ENCODE results near the gene AMPD2. TPM values are rescaled to one million over a fixed set of nuclear protein-coding genes. Genes with fewer than 3 reads are reported as not detected.

Gene AMPD2
- total and polyA plus RNA-seq, 2 donors (not counting 3 experiments of a cell fraction or from before 2014, with no cell fraction given), result 69.4 TPM

- intact Hi-C loops (cut with micrococcal nuclease), result no loop called here
- Histone ChIP-seq H3K27me3 (ENCODE audit: control insufficient read depth in 2 of 2, insufficient read depth in 2 of 2, low read length in 2 of 2) (no peaks in the 10 kb centered on the region), H3K9ac (replicated peaks; ENCODE audit: extremely low read depth, insufficient read depth, low read length) (no peak overlapping the region), H2AFZ (ENCODE audit: low read depth, low read length) (no peak overlapping the region), H4K20me1 (replicated peaks; ENCODE audit: control insufficient read depth, extremely low read depth, insufficient read depth, low read length) (no peaks in the 10 kb centered on the region), H3K9me3 (replicated peaks; ENCODE audit: control insufficient read depth, insufficient read depth, low read length) (no peaks in the 10 kb centered on the region), H3K4me1 (ENCODE audit: control insufficient read depth, extremely low read depth, insufficient read depth, low read length) (no peaks in the 10 kb centered on the region), H3K4me3 (replicated peaks in 1 of 3; ENCODE audit: insufficient read depth in 1 of 3, low read depth in 1 of 3, low read length in 3 of 3) (no peak overlapping the region), H3K27ac (ENCODE audit: insufficient read depth, low read depth, low read length) (no peak overlapping the region), H3K79me2 (ENCODE audit: control insufficient read depth, insufficient read depth, low read length) (peaks cover 15% of the 10 kb centered on the region), H3K4me2 (ENCODE audit: insufficient read depth, low read length) (no peak overlapping the region), H3K36me3 (ENCODE audit: control insufficient read depth in 2 of 2, extremely low read depth in 1 of 2, insufficient read depth in 2 of 2, low read length in 2 of 2) (peaks cover 9 to 47% of the 10 kb centered on the region in 2 experiments), H3K9me1 (replicated peaks; ENCODE audit: control insufficient read depth, extremely low read depth, insufficient read depth, low read length) (no peaks in the 10 kb centered on the region)
- BruUV-seq (replicated peaks), result no TSS peak
- DNase-seq (ENCODE audit: low read depth, low spot score) (no peak), FAIRE-seq (no peak)
- dilution Hi-C loops (cut with MboI; ENCODE audit: extremely low pct_ligation_motif_present, low sequenced_read_pairs), result no loop called here
- TF ChIP-seq FOS (IDR thresholded peaks at IDR 0.05; ENCODE audit: borderline replicate concordance, insufficient read depth, low read length) (no peak), EZH2 (IDR thresholded peaks at IDR 0.05; ENCODE audit: borderline replicate concordance, low read depth, low read length, severe bottlenecking) (no peak), CTCF (IDR thresholded peaks at IDR 0.05; ENCODE audit: extremely low read depth in 1 of 2, insufficient read depth in 1 of 2, low read depth in 1 of 2, low read length in 2 of 2) (no peak), MYC (IDR thresholded peaks at IDR 0.05; ENCODE audit: low read depth, low read length) (no peak)
- CTCF ChIA-PET, result interaction anchor here (1.1 to 15.2 kb wide), 7 partner anchors 9 to 84 kb away, joined by 3 to 565 read pairs (median 28); partner anchors contain the start of genes AMPD2, GNAI3 and GNAT2
- POLR2A ChIA-PET, result interaction anchor here (1.0 to 2.2 kb wide), 2 partner anchors 80 to 356 kb away, joined by 3 to 11 read pairs; partner anchors contain the start of genes AHCYL1 and GNAI3
These were observed 9.1 kb downstream of the AMPD2 start for GRCh38 chr1:109628540-109629321.
